Erythroblast (primary cell): ENCODE data around the gene DDX23.

Experiments used
- GATA1 ChIP-seq: IDR thresholded peaks from 2 replicates; pipeline ENCODE4 v1.6.1; 2011; ENCODE audit warnings: low read depth, mild to moderate bottlenecking, control low read depth, low read length, moderate library complexity
- POLR2A ChIP-seq: IDR thresholded peaks from 2 replicates; pipeline ENCODE4 v1.6.1; 2011; ENCODE audit warnings: mild to moderate bottlenecking, low read length

DNA sequence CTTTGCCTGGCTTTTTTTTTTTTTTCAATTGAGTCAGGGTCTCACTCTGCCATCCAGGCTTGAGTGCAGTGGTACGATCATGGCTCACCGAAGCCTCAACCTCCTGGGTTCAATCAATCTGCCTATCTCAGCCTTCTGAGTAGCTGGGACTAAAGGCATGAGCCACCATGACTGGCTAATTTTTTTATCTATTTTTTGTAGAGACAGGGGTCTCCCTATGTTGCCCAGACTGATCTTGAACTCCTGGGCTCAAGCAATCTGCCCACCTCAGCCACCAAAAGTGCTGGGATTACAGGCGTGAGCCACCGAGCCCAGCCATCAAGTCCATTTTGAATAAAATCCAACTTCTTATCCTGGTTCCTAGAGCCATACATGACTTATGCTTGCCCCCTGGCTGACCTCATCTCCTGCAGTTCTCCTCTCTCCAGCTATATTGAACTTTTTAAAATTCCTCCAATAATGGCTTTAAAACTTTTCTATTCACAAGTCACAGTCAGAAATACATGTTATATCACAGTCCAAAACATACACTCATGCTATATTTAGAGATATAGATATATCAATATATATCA lies 24.1 kb upstream of the DDX23 start:
- no peak for TF ChIP-seq POLR2A
- TF ChIP-seq GATA1, result no peak
